ENCODE data around the gene SLC17A9.

Gene SLC17A9

DNA sequence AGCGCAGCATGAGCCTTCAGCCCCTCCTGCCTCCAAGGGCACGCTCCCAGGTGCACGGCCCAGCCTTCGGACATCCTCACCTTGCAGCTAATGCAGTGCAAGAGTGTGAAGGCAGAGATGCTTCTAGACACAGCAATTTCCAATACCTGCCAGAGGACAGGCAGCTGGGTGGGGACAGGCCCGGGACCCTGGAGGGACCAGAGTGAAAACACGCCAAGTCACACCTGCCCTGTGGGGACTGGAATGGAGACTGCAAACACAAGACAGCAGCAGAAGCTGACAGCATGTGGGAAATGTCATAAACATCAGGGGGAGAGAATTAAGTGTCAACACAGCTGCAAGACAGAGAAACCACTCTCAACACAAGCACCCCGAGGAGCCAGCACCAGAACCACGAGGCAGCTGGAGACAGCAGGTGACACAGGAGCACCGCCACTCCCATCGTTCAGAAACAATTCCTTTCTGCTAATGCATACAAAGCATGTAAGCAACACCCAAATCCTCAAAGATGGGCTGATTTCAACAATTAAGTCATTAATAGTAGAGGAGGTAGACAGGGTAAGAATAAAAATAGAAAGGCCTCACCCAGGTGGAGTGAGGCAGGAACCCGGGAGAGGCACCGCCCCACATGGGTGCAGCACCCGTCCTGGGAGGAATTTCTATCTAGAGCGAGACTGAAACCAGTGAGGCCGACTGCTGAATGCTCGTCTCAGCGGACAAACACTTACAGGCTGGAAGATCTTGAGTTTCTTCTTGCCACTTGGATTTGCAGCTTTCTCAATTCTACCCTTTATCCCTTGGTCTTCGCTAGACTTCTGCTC lies 43.3 kb upstream of the SLC17A9 start:
- H3K27ac ChIP-seq, result no peak overlapping the region
- TF ChIP-seq ZFX (IDR thresholded peaks at IDR 0.05; ENCODE audit: borderline replicate concordance), result no peak
- TF ChIP-seq, protein P1, sequence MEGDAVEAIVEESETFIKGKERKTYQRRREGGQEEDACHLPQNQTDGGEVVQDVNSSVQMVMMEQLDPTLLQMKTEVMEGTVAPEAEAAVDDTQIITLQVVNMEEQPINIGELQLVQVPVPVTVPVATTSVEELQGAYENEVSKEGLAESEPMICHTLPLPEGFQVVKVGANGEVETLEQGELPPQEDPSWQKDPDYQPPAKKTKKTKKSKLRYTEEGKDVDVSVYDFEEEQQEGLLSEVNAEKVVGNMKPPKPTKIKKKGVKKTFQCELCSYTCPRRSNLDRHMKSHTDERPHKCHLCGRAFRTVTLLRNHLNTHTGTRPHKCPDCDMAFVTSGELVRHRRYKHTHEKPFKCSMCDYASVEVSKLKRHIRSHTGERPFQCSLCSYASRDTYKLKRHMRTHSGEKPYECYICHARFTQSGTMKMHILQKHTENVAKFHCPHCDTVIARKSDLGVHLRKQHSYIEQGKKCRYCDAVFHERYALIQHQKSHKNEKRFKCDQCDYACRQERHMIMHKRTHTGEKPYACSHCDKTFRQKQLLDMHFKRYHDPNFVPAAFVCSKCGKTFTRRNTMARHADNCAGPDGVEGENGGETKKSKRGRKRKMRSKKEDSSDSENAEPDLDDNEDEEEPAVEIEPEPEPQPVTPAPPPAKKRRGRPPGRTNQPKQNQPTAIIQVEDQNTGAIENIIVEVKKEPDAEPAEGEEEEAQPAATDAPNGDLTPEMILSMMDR (IDR thresholded peaks at IDR 0.05), result no peak

DNA sequence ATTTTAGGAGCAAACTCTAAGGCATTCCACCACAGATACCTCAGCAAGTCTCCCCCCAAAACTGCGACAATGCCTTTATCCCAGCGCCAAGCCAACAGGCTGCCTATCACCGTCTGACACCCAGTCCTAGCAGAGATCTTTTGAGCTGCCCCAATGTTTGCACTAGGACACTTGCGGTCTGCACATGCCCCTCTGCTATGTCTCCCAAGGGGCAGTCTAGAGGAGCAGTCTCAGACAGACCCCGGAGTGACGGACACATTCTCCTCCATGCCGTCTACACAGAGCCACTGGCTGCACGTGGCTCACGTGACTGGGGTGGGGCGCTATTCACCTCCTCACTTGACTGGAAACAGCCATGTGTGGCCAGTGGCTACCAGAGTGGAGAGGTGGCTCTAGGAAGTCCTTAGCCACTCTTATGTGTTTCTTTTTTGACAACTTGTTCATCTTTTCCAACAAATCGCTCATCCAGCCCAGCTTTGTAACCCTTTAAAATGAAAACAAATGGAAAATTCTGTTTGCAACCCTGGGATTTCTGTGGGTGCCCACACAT lies 42.2 kb upstream of the SLC17A9 start:
- H3K27ac ChIP-seq, result no peak overlapping the region
- TF ChIP-seq, protein P1 (IDR thresholded peaks at IDR 0.05), result no peak
- TF ChIP-seq ZFX (IDR thresholded peaks at IDR 0.05; ENCODE audit: borderline replicate concordance), result no peak

DNA sequence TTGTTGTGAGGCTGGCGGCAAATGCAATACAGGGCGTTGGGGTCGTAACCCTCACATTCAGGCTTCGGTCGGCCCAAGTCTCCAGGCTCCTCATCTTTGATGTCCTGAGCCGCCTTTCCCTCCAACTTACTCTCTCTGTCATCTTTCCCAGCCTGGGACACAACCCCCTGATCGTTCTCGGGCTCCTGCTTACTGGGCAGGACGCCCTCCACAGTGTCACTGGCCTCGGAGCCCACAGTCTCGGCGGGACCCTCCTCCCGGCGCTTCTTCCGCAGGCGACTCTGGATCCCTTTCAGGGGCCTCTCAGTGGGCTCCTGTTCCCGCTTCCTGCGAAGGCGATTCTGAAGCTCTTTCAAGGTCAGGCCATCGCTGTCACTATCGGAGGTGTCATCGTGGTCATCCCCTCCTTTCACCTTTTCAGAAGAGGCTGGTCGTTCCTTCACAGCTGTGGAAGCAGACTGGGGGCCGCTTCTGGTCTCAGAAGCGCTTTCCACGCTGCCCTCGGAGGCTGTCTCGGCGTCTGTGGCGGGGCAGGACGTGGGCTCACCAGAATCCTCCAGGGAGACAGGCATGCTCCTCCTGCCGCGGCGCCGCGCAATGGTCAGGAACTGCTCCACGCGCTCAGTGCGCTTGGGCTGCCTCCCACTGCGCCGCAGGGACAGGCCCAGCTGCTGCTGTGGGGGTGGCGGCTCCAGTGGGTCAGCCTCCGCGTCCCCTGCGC lies 41.6 kb upstream of the SLC17A9 start:
- no peak for TF ChIP-seq ZFX (IDR thresholded peaks at IDR 0.05; ENCODE audit: borderline replicate concordance)
- TF ChIP-seq, protein P1 (IDR thresholded peaks at IDR 0.05), result no peak

DNA sequence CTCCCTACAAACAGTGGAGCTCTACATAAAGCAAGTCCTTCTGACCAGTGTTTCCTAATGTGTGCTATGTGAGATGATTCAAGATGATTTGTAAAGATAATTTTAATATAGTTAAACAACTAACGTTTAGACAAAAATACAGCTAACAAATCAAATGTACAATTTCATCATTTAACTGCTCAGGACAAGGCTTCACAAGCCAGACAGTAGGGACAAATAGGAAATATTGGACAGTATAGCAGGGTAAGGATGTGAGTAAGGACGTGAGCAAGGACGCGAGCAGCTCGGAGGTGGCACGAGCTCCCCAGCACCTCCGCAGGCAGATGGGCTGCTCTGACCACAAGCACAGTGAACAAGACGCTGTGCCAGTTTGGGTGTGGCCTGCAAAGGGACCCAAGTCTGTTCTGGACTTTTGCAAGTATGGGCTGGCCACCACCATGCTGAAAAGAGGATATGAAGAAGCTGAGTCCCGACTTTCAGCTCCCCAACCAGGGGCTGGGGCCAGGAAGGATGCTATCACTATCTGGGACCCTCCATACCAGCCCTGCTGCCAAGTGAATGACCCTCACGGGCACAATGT lies 40.7 kb upstream of the SLC17A9 start:
- TF ChIP-seq, protein P1 (IDR thresholded peaks at IDR 0.05), result no peak
- no peak for TF ChIP-seq ZFX (IDR thresholded peaks at IDR 0.05; ENCODE audit: borderline replicate concordance)
- no peak overlapping the region for H3K27ac ChIP-seq

More for the DNA sequence above, 41.6 kb upstream of the SLC17A9 start:
- no peak overlapping the region for H3K27ac ChIP-seq

DNA sequence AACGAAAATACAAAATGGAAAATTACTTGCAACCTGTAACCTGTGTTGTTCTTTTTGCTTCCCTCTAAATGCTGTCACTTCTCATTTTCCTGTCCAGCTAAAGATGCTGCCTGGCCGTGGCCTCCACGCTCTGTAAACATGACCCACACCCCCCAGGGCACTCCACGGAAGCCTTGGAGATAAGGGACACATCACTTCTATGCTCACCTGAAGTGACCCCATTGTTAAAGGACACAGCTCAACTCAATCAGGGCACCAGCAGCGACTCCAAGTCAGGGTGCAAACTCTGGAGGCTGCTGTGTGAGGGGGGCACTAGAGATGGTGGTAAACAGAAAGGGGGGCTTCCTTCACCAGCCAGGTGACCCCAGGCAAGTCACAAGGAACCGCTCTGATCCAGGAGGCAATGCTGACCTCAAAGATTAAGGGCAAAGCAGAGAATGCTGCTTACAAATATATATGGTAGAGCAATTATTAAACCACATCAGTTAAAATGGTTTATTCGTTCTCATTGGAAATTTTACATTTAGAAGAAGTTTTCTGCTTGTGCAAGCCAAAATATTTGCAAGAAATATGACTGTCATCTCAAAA lies 39.4 kb upstream of the SLC17A9 start:
- TF ChIP-seq, protein P1 (IDR thresholded peaks at IDR 0.05), result no peak
- TF ChIP-seq ZFX (IDR thresholded peaks at IDR 0.05; ENCODE audit: borderline replicate concordance), result no peak
- H3K27ac ChIP-seq, result no peak overlapping the region

DNA sequence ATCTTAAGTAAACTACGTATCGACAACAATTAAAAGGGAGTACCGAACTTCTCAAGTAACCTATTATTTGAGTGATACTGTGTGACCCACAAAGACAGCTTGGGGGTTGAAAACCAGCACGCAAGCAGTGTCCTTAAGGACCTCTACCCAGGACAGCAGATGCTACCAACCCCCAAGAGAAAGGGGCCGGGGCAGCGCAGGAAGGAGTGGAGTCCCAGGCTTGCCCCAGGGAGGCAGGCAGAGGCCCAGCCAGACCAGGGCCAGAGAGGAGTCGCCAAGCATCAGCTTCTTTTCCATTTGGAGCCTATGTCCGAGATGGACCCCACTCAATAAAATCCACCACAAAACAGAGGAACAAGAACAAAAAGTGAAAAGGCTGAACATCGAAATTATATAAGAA lies 38.1 kb upstream of the SLC17A9 start:
- no peak overlapping the region for H3K27ac ChIP-seq
- TF ChIP-seq, protein P1 (IDR thresholded peaks at IDR 0.05), result no peak
- TF ChIP-seq ZFX (IDR thresholded peaks at IDR 0.05; ENCODE audit: borderline replicate concordance), result no peak
